C4-2B (cell line): Measurements from ENCODE around the gene JARID2.

Experiments used
- H3K27ac ChIP-seq: fragments of 450-650 bp; 2 replicates; pipeline ENCODE4 v1.5.1; 2017
- ZFX ChIP-seq: fragments of 450-650 bp; IDR thresholded peaks from 2 replicates; pipeline ENCODE4 v1.6.1; 2017
- TF ChIP-seq, protein P1 (sequence below): fragments of 450-650 bp; conservative IDR thresholded peaks from 2 replicates; pipeline ENCODE4 v1.5.1; 2017; ENCODE audit warnings: mild to moderate bottlenecking

The JARID2 gene

DNA sequence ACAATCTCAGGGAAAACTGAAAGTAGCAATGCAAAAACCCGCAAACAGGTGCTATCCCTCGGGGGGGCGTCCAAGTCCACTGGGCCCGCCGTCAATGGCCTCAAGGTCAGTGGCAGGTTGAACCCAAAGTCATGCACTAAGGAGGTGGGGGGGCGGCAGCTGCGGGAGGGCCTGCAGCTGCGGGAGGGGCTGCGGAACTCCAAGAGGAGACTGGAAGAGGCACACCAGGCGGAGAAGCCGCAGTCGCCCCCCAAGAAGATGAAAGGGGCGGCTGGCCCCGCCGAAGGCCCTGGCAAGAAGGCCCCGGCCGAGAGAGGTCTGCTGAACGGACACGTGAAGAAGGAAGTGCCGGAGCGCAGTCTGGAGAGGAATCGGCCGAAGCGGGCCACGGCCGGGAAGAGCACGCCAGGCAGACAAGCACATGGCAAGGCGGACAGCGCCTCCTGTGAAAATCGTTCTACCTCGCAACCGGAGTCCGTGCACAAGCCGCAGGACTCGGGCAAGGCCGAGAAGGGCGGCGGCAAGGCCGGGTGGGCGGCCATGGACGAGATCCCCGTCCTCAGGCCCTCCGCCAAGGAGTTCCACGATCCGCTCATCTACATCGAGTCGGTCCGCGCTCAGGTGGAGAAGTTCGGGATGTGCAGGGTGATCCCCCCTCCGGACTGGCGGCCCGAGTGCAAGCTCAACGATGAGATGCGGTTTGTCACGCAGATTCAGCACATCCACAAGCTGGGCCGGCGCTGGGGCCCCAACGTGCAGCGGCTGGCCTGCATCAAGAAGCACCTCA, 250.7 kb downstream of the JARID2 start:
- TF ChIP-seq ZFX = no peak
- TF ChIP-seq, protein P1, sequence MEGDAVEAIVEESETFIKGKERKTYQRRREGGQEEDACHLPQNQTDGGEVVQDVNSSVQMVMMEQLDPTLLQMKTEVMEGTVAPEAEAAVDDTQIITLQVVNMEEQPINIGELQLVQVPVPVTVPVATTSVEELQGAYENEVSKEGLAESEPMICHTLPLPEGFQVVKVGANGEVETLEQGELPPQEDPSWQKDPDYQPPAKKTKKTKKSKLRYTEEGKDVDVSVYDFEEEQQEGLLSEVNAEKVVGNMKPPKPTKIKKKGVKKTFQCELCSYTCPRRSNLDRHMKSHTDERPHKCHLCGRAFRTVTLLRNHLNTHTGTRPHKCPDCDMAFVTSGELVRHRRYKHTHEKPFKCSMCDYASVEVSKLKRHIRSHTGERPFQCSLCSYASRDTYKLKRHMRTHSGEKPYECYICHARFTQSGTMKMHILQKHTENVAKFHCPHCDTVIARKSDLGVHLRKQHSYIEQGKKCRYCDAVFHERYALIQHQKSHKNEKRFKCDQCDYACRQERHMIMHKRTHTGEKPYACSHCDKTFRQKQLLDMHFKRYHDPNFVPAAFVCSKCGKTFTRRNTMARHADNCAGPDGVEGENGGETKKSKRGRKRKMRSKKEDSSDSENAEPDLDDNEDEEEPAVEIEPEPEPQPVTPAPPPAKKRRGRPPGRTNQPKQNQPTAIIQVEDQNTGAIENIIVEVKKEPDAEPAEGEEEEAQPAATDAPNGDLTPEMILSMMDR = no peak
- H3K27ac ChIP-seq = no peak overlapping the region

DNA sequence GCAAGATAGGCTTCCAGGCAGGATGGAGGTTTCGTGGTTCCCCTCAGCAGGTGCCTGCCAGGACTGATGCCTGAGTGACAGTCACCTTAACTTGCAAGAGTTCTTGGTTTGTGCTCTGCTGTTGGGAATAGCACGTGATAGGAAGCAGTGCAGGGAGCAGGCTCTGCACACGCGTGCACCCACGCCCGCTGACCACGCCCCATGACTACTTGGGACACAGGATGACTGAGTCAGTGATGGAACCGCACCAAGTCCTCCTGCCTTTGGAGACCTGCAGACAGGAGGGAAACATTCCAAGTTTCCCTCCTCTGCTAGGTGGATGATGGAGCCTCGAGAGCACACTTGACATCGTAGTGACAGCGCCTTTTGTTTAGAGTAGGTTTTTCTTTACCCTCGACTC, 252.8 kb downstream of the JARID2 start:
- no peak overlapping the region for H3K27ac ChIP-seq
- TF ChIP-seq ZFX = no peak
- TF ChIP-seq, protein P1 = no peak

DNA sequence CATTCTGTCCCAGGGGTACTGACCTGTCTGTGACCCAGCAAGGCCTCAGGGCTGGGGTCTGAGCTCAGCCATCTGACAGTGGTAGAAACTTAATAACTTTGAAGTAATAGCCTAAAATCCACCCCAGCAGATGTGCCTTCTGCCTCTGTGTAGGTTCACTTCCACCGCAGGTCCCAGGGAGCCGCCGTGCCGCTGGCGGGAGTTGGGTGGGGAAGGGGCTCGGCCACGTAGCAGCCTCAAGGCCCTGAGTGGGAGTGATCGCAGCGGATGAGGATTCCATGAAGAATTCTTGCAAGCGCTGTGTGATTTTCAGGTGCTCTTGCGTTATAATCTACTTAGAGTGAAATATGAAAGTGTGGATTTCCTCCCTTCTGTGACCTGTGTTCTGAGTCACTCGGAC, 253.3 kb downstream of the JARID2 start:
- no peak overlapping the region for H3K27ac ChIP-seq
- TF ChIP-seq ZFX = no peak
- TF ChIP-seq, protein P1 = no peak

DNA sequence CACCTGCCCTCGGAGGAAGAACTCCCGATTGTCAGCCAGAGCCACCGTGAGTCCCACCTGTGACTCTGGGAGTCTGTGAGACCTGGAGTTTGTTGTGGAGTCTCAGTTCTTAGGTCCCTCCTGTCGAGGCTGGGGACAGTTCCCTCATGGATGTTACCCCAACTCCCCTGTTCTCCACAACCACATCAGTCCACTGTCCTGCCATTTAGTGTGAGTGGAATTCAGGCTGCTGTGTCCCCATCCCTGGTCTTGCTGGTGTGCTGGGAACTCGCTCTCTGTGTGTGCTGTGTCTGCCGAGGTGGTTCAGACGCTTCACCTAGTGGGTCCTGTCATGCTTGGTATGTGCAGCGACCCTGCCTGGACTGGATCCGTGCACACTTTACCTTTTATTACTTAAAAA, 253.7 kb downstream of the JARID2 start:
- no peak for TF ChIP-seq ZFX
- TF ChIP-seq, protein P1 = no peak
- H3K27ac ChIP-seq = no peak overlapping the region

DNA sequence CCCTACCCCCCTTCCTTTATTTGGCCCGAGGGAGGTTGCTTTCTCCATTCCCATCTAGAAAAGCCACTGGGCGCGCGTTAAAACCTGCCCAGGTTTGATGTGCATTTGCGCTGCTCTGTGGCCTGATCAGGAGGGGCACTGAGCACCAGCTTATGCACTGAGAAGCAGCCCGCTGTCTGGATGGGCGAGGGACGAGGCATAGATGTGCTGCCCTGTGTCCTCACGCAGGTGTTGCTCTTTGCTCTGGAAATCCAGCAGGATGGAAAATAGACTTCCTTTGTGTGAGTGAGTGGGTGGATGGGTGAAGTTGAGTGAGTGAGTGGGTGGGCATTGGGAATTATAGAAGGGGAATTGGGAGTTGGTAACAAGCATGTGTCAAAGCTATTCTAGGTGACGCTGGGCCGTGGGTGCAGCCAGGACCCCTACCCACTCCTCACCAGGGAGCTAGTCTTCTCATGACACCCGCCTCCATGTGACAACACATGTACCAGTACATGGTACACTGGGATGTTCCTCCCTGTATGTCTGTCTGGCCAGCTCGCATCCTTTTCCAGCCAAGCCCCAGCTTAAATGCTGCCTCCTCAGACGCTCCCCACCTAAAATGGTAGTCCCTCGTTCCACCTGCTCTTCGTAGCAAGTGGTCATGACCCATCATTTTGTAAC, 254.3 kb downstream of the JARID2 start:
- no peak overlapping the region for H3K27ac ChIP-seq
- no peak for TF ChIP-seq ZFX
- TF ChIP-seq, protein P1 = no peak

DNA sequence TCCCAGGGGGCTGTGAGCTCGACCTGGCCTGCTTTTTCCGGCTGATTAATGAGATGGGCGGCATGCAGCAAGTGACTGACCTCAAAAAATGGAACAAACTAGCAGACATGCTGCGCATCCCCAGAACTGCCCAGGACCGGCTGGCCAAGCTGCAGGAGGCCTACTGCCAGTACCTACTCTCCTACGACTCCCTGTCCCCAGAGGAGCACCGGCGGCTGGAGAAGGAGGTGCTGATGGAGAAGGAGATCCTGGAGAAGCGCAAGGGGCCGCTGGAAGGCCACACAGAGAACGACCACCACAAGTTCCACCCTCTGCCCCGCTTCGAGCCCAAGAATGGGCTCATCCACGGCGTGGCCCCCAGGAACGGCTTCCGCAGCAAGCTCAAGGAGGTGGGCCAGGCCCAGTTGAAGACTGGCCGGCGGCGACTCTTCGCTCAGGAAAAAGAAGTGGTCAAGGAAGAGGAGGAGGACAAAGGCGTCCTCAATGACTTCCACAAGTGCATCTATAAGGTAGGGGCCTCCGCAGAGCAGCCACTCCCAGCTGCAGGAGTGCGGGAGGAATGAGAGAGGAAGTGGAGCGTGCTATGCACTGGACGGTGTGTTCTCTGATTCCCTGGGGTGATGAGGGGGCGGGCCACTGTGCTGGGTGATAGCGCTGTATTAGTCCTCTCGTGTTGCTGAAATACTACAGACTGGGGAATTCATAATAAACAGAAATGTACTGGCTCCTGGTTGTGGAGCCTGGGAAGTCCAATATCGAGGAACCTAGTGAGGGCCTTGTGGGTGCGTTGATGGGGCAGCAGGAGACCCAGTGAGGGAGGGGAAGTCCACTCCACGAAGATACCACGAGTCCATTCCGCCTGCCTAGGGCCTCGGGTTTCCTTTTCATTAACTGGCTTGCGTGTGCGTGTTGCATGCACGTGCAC, 255.3 kb downstream of the JARID2 start:
- no peak for TF ChIP-seq ZFX
- TF ChIP-seq, protein P1 = no peak
- no peak overlapping the region for H3K27ac ChIP-seq
